ENCODE data around the gene CLDN9.

DNA sequence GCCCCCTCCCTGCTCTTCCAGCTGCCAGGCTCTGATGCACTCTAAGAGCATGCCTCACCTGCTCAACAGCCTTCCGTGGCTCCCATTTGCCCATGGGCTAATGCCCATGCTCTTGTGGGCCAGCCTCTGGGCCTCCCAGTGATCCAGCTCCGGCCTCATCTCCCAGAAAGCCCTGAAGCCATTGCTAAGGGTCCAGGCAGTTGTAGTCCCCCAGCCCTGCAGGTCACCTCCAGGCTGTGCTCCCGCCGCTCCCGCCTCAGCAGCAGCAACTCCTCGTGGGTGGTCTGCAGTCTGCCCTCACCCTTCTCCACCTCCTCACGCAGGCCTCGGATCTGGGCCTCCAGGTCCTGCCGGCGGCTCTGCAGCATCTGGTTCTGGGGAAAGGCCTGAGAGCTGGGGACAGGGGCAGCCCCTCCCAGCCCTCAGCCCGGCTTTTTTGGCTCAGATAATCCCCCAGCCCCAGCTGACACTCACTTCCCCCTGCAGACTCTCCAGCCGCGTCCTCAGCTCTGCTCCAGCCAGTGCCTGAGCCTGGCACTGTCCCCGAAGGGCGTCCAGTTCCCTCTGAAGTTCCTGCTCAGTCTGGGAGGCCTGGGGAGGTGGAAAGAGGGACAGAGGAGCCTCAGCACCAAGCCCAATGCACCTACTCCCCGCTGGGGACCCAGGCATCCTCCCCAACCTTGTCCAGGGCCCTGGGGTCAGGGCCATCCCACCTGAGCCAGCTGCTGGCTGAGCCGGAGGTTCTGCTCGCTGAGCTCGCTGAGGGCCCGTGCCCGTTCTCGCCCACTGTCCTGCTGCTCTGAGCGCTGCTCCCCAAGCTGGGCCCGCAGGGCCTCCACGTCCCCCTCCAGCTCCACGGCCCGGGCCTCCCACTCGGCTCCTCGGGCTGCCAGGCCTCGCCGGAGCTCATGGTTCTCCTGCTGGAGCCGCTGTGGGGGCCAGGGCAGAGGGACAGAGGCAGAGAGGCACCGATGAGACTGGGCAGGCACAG, 17.8 kb downstream of the CLDN9 start:
- TF ChIP-seq FOXP2 (optimal IDR thresholded peaks at IDR 0.05; ENCODE audit: control extremely low read depth, extremely low read length, insufficient read depth), result no peak
- TF ChIP-seq EZH2 (IDR thresholded peaks at IDR 0.05), result no peak
- TF ChIP-seq POLR2AphosphoS5 (IDR thresholded peaks at IDR 0.05; ENCODE audit: borderline replicate concordance, low read depth, low read length), result no peak
